HG02759 (cell line): ENCODE data around the gene ABCA4.

Experiments used
- ATAC-seq: cut with Tn5 transposase; IDR thresholded peaks from one replicate; pipeline ENCODE4 v1.9.1; 2021; ENCODE audit warnings: mild to moderate bottlenecking, moderate library complexity; ENCODE audit not compliant: unreplicated experiment

The ABCA4 gene

GRCh38 chr1:94105581-94105952, 15.4 kb downstream of the ABCA4 start:
- ATAC-seq = no peak

GRCh38 chr1:94104776-94105580, 16.0 kb downstream of the ABCA4 start:
- ATAC-seq = no peak

- ATAC-seq = no peak
Observed at GRCh38 chr1:94104127-94104684, 16.7 kb downstream of the ABCA4 start.

- ATAC-seq = no peak
Observed at GRCh38 chr1:94103608-94104007, 17.3 kb downstream of the ABCA4 start.

GRCh38 chr1:94101613-94102525, 19.1 kb downstream of the ABCA4 start:
- no peak for ATAC-seq

GRCh38 chr1:94100785-94101612, 19.9 kb downstream of the ABCA4 start:
- no peak for ATAC-seq

GRCh38 chr1:94100129-94100784, 20.7 kb downstream of the ABCA4 start:
- no peak for ATAC-seq

- no peak for ATAC-seq
Observed at GRCh38 chr1:94099303-94099702, 21.6 kb downstream of the ABCA4 start.

GRCh38 chr1:94098585-94099111, 22.3 kb downstream of the ABCA4 start:
- no peak for ATAC-seq

GRCh38 chr1:94096797-94097549, 24.0 kb downstream of the ABCA4 start:
- ATAC-seq = no peak

GRCh38 chr1:94095744-94096469, 25.0 kb downstream of the ABCA4 start:
- ATAC-seq = no peak

- ATAC-seq = no peak
Observed at GRCh38 chr1:94095112-94095637, 25.8 kb downstream of the ABCA4 start.

- no peak for ATAC-seq
Observed at GRCh38 chr1:94094469-94095111, 26.4 kb downstream of the ABCA4 start.

GRCh38 chr1:94093996-94094395, 27.0 kb downstream of the ABCA4 start:
- ATAC-seq = no peak

GRCh38 chr1:94093396-94093795, 27.6 kb downstream of the ABCA4 start:
- no peak for ATAC-seq

GRCh38 chr1:94092210-94092613, 28.7 kb downstream of the ABCA4 start:
- no peak for ATAC-seq

GRCh38 chr1:94090761-94091160, 30.2 kb downstream of the ABCA4 start:
- no peak for ATAC-seq

GRCh38 chr1:94087193-94087592, 33.8 kb downstream of the ABCA4 start:
- ATAC-seq = no peak
